Liver (tissue), 9 donors: ENCODE data around the gene TGFBR3L. TPM values are rescaled to one million over a fixed set of nuclear protein-coding genes. Genes with fewer than 3 reads are reported as not detected.

ENCODE experiments used
- DNase-seq: peaks from one replicate; pipeline ENCODE4 v3.0.0-alpha.2; 2017; ENCODE audit warnings: low spot score
- H3K27ac ChIP-seq, 2 donors: one replicate each; pipeline ENCODE4 v1.7.0; 2013; ENCODE audit warnings: inconsistent platforms in 2 of 2, low read length in 2 of 2, control low read depth in 1 of 2, low read depth in 1 of 2, mild to moderate bottlenecking in 1 of 2
- H3K27me3 ChIP-seq, 4 donors: one replicate each; pipeline versions ENCODE4 v1.6.1 to v1.7.0; 2013; ENCODE audit warnings: low read length in 3 of 4, inconsistent platforms in 1 of 4, mild to moderate bottlenecking in 1 of 4, moderate library complexity in 1 of 4; ENCODE audit not compliant: control insufficient read depth in 4 of 4, insufficient read depth in 4 of 4
- H3K36me3 ChIP-seq, 4 donors: one replicate each; pipeline versions ENCODE4 v1.6.1 to v1.7.0; 2013; ENCODE audit warnings: low read length in 3 of 4, mild to moderate bottlenecking in 3 of 4, low read depth in 1 of 4, moderate library complexity in 1 of 4; ENCODE audit not compliant: control insufficient read depth in 4 of 4, insufficient read depth in 3 of 4
- H3K4me1 ChIP-seq, 4 donors: one replicate each; pipeline versions ENCODE4 v1.6.1 to v1.7.0; 2013; ENCODE audit warnings: low read length in 3 of 4, mild to moderate bottlenecking in 3 of 4, moderate library complexity in 1 of 4; ENCODE audit not compliant: control insufficient read depth in 4 of 4, insufficient read depth in 4 of 4
- H3K4me3 ChIP-seq, 3 donors: one replicate each; pipeline versions ENCODE4 v1.6.1 to v1.7.0; 2013; ENCODE audit warnings: low read length in 3 of 3, control low read depth in 1 of 3, low read depth in 1 of 3, mild to moderate bottlenecking in 1 of 3
- H3K9ac ChIP-seq, 2 donors: one replicate each; pipeline ENCODE4 v1.7.0; 2013; ENCODE audit warnings: low read length in 2 of 2, mild to moderate bottlenecking in 2 of 2, moderate library complexity in 2 of 2, control low read depth in 1 of 2, low read depth in 1 of 2
- H3K9me3 ChIP-seq, 4 donors: one replicate each; pipeline versions ENCODE4 v1.6.1 to v1.7.0; 2013; ENCODE audit warnings: low read length in 3 of 4; ENCODE audit not compliant: control insufficient read depth in 4 of 4
- ATF3 ChIP-seq: IDR thresholded peaks from 2 replicates; pipeline ENCODE4 v1.6.1; 2016; ENCODE audit warnings: antibody characterized with exemption
- CTCF ChIP-seq: fragments of 150-350 bp; IDR thresholded peaks from 2 replicates; pipeline ENCODE4 v1.5.1; 2017; ENCODE audit warnings: improper control_type of control experiment, low read depth, low read length; ENCODE audit not compliant: missing input control
- EGR1 ChIP-seq, 2 donors: IDR thresholded peaks; 2 replicates each; pipeline ENCODE4 v1.6.1; 2016 to 2018; ENCODE audit warnings: antibody characterized with exemption in 2 of 2, low read depth in 2 of 2
- FOXA1 ChIP-seq: IDR thresholded peaks from 2 replicates; pipeline ENCODE4 v1.6.1; 2016; ENCODE audit warnings: antibody characterized with exemption
- FOXA2 ChIP-seq: IDR thresholded peaks from 2 replicates; pipeline ENCODE4 v1.6.1; 2016; ENCODE audit warnings: antibody characterized with exemption
- GABPA ChIP-seq, 2 donors: IDR thresholded peaks in 1 of 2; conservative IDR thresholded peaks in 1 of 2; 2 replicates each; pipeline ENCODE4 v1.6.1; 2016; ENCODE audit warnings: antibody characterized with exemption in 2 of 2, mild to moderate bottlenecking in 1 of 2, moderate library complexity in 1 of 2
- HNF4A ChIP-seq, 2 donors: conservative IDR thresholded peaks; 2 replicates each; pipeline ENCODE4 v1.6.1; 2016; ENCODE audit warnings: antibody characterized with exemption in 2 of 2, mild to moderate bottlenecking in 2 of 2
- HNF4G ChIP-seq: IDR thresholded peaks from 2 replicates; pipeline ENCODE4 v1.6.1; 2016; ENCODE audit warnings: antibody characterized with exemption
- JUND ChIP-seq, 2 donors: IDR thresholded peaks; 2 replicates each; pipeline ENCODE4 v1.6.1; 2016; ENCODE audit warnings: antibody characterized with exemption in 2 of 2
- MAX ChIP-seq: IDR thresholded peaks from 2 replicates; pipeline ENCODE4 v1.6.1; 2016; ENCODE audit warnings: antibody characterized with exemption
- NR2F2 ChIP-seq: IDR thresholded peaks from 2 replicates; pipeline ENCODE4 v1.6.1; 2016; ENCODE audit warnings: antibody characterized with exemption
- RAD21 ChIP-seq, 2 donors: IDR thresholded peaks; 2 replicates each; pipeline ENCODE4 v1.6.1; 2016; ENCODE audit warnings: antibody characterized with exemption in 2 of 2, mild to moderate bottlenecking in 2 of 2
- REST ChIP-seq: IDR thresholded peaks from 2 replicates; pipeline ENCODE4 v1.6.1; 2016; ENCODE audit warnings: antibody characterized with exemption, mild to moderate bottlenecking
- RXRA ChIP-seq, 2 donors: IDR thresholded peaks; 2 replicates each; pipeline ENCODE4 v1.6.1; 2017 to 2018; ENCODE audit warnings: antibody characterized with exemption in 2 of 2, mild to moderate bottlenecking in 1 of 2
- SP1 ChIP-seq: IDR thresholded peaks from 2 replicates; pipeline ENCODE4 v1.6.1; 2018; ENCODE audit warnings: antibody characterized with exemption, mild to moderate bottlenecking
- YY1 ChIP-seq: IDR thresholded peaks from 2 replicates; pipeline ENCODE4 v1.6.1; 2016; ENCODE audit warnings: antibody characterized with exemption, mild to moderate bottlenecking
- ZBTB33 ChIP-seq: IDR thresholded peaks from 2 replicates; pipeline ENCODE4 v1.6.1; 2016; ENCODE audit warnings: antibody characterized with exemption
- WGBS: extraction: QIAGEN DNeasy Blood & Tissue Kit; methylation state at CpG from one replicate; pipeline ENCODE4 v1.1.7; 2013; 5-methylcytosine and 5-hydroxymethylcytosine counted together
- polyA plus RNA-seq, 2 donors: library from polyadenylated mRNA; stranded (reverse) in 1 of 2; unstranded in 1 of 2; fragments of 200-250 nt in 1 of 2; fragments of >200 nt in 1 of 2; fragmentation: Nextera tagmentation in 1 of 2; extraction: Ambion mirVana in 1 of 2; gene quantifications; one replicate each; pipeline versions ENCODE4 v1.2.1 to v1.2.3, GENCODE V29; 2013 to 2015
- total RNA-seq, 2 donors: library from RNA; depleted of rRNA; stranded (reverse); fragments of >200 nt; gene quantifications; one replicate each; pipeline ENCODE4 v1.2.3, GENCODE V29; 2014
- donor health status: healthy.
- donor health status: healthy.
- donor health status: healthy.
- donor health status: healthy.
- donor health status: healthy.

The TGFBR3L gene
- total and polyA plus RNA-seq, 4 donors = 0.32 to 2.5 (median 0.36) TPM; not detected in 1

- no peak for DNase-seq
- Histone ChIP-seq H3K27me3 (no peaks in the 10 kb centered on the region), H3K36me3 (peaks cover 0 to 27% (median 12%) of the 10 kb centered on the region in 4 donors), H3K27ac (no peak overlapping the region), H3K9me3 (no peaks in the 10 kb centered on the region), H3K9ac (no peak overlapping the region), H3K4me1 (peaks cover 7 to 29% (median 13%) of the 10 kb centered on the region in 4 donors), H3K4me3 (no peak overlapping the region)
- WGBS = 85% methylated on average over 14 of the region's 14 CpGs
- no peak for TF ChIP-seq HNF4A (conservative IDR thresholded peaks at IDR 0.05)
- no peak for TF ChIP-seq RAD21 (IDR thresholded peaks at IDR 0.05)
- no peak for TF ChIP-seq YY1
- TF ChIP-seq MAX = no peak
- TF ChIP-seq CTCF = no peak
- TF ChIP-seq SP1 = no peak
- no peak for TF ChIP-seq GABPA (IDR thresholded peaks at IDR 0.05 in 1 of 2, conservative IDR thresholded peaks at IDR 0.05 in 1 of 2)
- TF ChIP-seq REST = no peak
- no peak for TF ChIP-seq NR2F2
- no peak for TF ChIP-seq EGR1 (IDR thresholded peaks at IDR 0.05; ENCODE audit: low read depth in 2 of 2)
- no peak for TF ChIP-seq RXRA (IDR thresholded peaks at IDR 0.05)
- no peak for TF ChIP-seq FOXA1
- no peak for TF ChIP-seq HNF4G
- TF ChIP-seq ATF3 = no peak
- TF ChIP-seq JUND (IDR thresholded peaks at IDR 0.05) = no peak
- TF ChIP-seq FOXA2 = no peak
Measured at GRCh38 chr19:7908078-7908699, 6.4 kb upstream of the TGFBR3L start.

GRCh38 chr19:7908742-7909461 lies 5.7 kb upstream of the TGFBR3L start:
- H3K9me3 ChIP-seq = no peaks in the 10 kb centered on the region
- DNase-seq = no peak
- no peak overlapping the region for H3K4me3 ChIP-seq
- H3K4me1 ChIP-seq = peaks cover 7 to 29% (median 13%) of the 10 kb centered on the region in 4 donors
- H3K27me3 ChIP-seq = no peaks in the 10 kb centered on the region
- H3K36me3 ChIP-seq = peaks cover 0 to 27% (median 12%) of the 10 kb centered on the region in 4 donors
- H3K9ac ChIP-seq = no peak overlapping the region
- 94% methylated on average over 19 of the region's 19 CpGs for WGBS
- TF ChIP-seq ZBTB33 (no peak), REST (no peak), FOXA2 (no peak), NR2F2 (no peak), EGR1 (IDR thresholded peaks at IDR 0.05; ENCODE audit: low read depth in 2 of 2) (no peak), JUND (IDR thresholded peaks at IDR 0.05) (no peak), GABPA (IDR thresholded peaks at IDR 0.05 in 1 of 2, conservative IDR thresholded peaks at IDR 0.05 in 1 of 2) (no peak), MAX (no peak), RXRA (IDR thresholded peaks at IDR 0.05) (no peak)
- H3K27ac ChIP-seq = no peak overlapping the region
